ENCODE results near the gene HSBP1L1.
"Not testable (repeated sequence)": the region's sequence is repeated elsewhere in the genome, so short reads cannot be mapped to it uniquely, and the experiment has no call there.

The HSBP1L1 gene

GRCh38 chr18:79945118-79946042, 19.1 kb upstream of the HSBP1L1 start:
- DNase-seq: no peak

GRCh38 chr18:79947054-79947755, 17.2 kb upstream of the HSBP1L1 start:
- DNase-seq: no peak

GRCh38 chr18:79947881-79948610, 16.4 kb upstream of the HSBP1L1 start:
- no peak for DNase-seq

- DNase-seq: no peak
These were observed 15.6 kb upstream of the HSBP1L1 start for GRCh38 chr18:79948719-79949411.

- DNase-seq: no peak
These were observed 14.6 kb upstream of the HSBP1L1 start for GRCh38 chr18:79949697-79950487.

DNA sequence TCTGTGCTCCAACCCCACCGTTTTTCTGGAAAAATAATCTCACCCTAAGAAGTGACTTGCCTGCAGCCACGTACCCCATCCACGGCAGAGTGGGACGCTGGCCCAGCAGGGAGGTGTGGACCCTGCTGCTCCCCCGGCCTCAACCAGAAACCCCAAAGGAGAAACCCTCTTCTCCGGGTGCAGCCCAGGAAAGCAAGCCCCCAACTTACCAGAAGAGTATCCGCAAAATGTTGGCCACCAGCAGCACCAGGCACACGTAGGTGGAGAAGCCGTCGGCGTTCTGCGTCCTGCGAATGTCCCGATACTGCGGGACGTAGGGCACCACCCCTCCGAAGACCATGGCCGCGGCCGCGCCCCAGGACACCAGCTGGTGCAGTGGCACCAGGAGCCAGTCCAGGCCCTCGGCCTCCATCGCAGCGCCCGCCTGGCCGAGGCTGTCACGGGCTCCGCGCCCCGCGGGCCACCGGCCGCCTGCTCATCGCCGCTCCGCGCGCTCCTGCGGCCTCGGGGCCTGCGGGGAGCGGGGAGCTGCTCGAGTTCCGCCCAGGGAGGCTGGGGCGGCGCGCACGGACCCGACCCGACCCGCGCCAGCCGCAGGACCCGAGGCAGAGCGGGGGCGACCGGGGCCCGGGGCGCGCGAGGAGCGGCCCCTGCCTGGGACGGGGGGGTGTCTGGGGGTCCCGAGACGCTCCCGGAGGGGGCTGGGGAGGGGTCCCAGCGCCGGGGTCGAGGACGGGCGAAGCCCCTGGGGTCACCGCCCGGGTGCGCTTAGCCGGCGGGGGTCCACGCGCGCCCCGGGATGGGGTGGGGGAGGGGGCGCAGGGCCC, 13.7 kb upstream of the HSBP1L1 start:
- no peak for DNase-seq

GRCh38 chr18:79951545-79952455, 12.6 kb upstream of the HSBP1L1 start, which contains the start of gene SLC66A2:
Gene SLC66A2, minus strand, starts transcription at chr18:79951653. Its CDS starts 727 bp downstream, at chr18:79950926.
- DNase-seq: peak; percentile 18

DNA sequence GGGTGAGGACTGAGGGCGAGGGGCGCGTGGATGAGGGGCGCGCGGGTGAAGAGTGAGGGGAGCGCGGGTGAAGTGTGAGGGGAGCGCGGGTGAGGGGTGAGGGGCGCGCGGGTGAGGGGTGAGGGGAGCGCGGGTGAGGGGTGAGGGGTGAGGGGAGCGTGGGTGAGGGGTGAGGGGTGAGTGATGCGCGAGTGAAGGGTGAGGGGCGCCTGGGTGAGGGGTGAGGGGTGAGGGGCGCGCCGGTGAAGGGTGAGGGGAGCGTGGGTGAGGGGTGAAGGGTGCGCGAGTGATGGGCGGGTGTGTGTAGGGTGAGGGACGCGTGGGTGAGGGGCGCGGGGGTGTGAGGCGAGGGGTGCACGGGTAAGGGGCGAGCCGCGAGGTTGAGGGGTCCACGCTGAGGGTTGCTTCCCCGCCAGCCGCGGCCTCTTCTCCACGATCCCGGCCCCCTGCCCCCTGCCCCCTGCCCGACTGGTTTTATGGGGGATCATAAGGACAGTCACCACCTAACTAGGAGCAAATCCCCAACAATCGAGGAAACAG, 11.9 kb upstream of the HSBP1L1 start:
- no peak for DNase-seq

DNA sequence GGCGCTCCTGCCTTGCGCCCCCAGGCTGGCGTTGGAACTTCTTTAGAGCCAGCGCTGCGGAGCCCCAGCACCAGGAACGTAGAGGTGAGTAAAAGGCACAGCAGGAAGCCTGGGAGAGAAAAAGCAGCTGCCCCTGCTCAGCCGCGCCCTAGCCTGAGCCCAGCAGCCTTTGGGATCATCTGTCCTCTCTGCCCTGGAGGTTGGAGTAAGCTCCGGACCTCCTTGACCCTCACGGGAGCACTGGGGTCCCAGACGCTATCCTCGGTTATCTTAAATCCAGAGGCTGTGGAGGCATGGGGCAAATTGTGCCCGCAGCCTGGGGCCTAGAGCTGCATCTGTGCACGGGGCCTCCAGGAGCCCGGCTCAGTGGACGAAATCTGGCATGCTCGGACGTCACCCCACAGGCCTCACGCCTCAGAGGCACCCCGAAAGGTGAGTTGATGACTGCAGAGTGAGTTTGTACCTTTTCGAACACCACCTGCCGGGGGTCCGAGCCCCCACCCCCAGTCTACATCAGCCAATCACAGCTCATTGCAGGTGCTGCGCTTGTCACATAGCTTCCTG, 11.4 kb upstream of the HSBP1L1 start:
- no peak for DNase-seq

- no peak for DNase-seq
These were observed 10.3 kb upstream of the HSBP1L1 start for GRCh38 chr18:79953971-79954651.

- no peak for DNase-seq
These were observed 9.7 kb upstream of the HSBP1L1 start for GRCh38 chr18:79954791-79955190.

DNA sequence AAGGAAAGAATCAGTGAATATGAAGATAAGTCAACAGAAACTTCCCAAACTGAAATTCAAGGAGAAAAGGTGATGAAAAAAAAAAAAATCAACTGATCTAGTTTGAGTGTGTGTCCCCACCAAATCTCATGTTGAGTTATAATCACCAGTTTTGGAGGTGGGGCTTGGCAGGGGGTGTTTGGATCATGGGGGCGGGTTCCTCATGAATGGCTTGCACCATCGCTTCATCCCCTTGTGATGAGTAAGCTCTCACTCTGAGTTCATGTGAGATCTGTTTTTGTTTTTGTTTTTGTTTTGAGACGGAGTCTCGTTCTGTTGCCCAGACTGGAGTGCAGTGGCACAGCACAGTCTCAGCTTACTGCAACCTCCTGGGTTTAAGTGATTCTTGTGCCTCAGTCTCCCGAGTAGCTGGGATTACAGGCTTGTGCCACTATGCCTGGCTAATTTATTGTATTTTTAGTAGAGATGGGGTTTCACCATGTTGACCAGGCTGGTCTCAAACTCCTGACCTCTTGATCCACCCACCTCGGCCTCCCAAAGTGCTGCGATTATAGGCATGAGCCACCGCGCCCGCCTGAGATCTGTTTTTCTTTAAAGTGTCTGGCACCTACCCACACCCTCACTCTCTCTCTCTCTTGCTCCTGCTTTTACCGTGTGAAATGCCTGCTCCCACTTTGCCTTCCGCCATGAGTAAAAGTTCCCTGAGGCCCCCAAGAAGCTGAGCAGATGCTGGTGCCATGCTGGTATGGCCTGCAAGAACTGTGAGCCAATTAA, 9.0 kb upstream of the HSBP1L1 start:
- no peak for DNase-seq

DNA sequence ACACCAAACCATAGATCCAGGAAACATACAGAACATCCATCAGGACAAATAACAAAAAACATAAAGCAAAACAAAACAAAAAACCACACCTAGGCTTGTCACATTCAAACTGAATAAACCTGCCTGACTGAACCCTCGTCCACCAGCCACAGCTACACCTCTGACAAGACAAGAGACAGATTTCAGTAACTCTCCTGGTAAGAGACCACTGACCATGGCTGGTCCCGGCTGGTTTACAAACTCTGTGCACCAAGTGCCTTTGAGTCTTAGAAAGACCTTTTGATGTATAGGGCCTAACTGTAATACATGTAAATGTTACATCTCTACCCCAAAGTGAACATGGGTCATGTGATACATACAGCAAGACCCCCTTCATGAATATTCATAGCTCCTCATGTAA, 8.2 kb upstream of the HSBP1L1 start:
- no peak for DNase-seq

DNA sequence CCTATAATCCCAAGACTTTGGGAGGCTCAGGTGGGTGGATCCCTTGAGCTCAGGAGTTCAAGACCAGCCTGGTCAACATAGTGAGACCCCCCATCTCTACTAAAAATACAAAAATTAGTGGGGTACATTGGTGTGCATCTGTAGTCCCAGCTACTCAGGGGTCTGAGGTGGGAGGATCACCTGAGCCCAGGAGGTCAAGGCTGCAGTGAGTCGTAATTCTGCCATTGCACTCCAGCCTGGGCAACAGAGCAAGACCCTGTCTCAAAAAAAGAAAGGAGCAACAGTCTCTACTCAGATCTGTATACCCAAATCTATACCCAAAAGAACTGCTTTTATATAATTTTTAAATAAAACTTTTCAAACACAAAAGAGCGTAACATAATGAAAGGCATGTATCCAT, 5.5 kb upstream of the HSBP1L1 start:
- DNase-seq: no peak

DNA sequence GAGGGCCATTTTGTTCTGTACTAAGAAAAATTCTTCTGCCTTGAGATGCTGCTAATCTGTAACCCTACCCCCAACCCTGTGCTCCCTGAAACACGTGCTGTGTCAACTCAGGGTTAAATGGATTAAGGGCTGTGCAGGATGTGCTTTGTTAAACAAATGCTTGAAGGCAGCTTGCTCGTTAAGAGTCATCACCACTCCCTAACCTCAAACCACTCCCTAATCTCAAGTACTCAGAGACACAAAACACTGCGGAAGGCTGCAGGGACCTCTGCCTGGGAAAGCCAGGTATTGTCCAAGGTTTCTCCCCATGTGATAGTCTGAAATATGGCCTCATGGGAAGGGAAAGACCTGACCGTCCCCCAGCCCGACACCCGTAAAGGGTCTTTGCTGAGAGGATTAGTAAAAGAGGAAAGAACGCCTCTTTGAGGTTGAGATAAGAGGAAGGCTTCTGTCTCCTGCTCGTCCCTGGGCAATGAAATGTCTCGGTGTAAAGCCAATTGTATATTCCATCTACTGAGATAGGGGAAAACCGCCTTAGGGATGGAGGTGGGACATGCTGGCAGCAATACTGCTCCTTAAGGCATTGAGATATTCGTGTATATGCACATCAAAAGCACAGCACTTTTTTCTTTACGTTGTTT, 4.2 kb upstream of the HSBP1L1 start:
- not testable (repeated sequence) for DNase-seq

GRCh38 chr18:79960921-79961526, 3.4 kb upstream of the HSBP1L1 start:
- DNase-seq: no peak

All from NCI-H1694 treated with DMSO at 0.1 percent for 48 hours (cell line).